MM.1S (cell line): ENCODE measurements around the gene CLC.

Source experiments
- DNase-seq: peaks from one replicate; pipeline ENCODE4 v3.0.0-alpha.2; 2015
- H2AFZ ChIP-seq: fragments of 300-600 bp; sonication (generic); 2 replicates; pipeline ENCODE4 v1.6.0; 2016; ENCODE audit warnings: antibody characterized with exemption, low read length
- H3F3A ChIP-seq: fragments of 300-600 bp; sonication (generic); 2 replicates; pipeline ENCODE4 v1.6.1; 2016; ENCODE audit warnings: mild to moderate bottlenecking, antibody characterized with exemption, low read length, moderate library complexity, mixed read lengths; ENCODE audit not compliant: insufficient read depth
- H3K27ac ChIP-seq: fragments of 300-600 bp; sonication (generic); 2 replicates; pipeline ENCODE4 v1.5.1; 2016; ENCODE audit warnings: mild to moderate bottlenecking, low read length
- H3K27me3 ChIP-seq: fragments of 300-600 bp; sonication (generic); replicated peaks from 2 replicates; pipeline ENCODE4 v1.6.0; 2016; ENCODE audit warnings: low read length; ENCODE audit not compliant: insufficient read depth
- H3K36me3 ChIP-seq: fragments of 300-600 bp; sonication (generic); replicated peaks from 2 replicates; pipeline ENCODE4 v1.6.1; 2016; ENCODE audit warnings: mild to moderate bottlenecking, low read length, mixed read lengths; ENCODE audit not compliant: insufficient read depth
- H3K4me1 ChIP-seq: fragments of 300-600 bp; sonication (generic); 2 replicates; pipeline ENCODE4 v1.6.1; 2016; ENCODE audit warnings: low read length, mixed read lengths
- H3K4me2 ChIP-seq: fragments of 300-600 bp; sonication (generic); 2 replicates; pipeline ENCODE4 v1.6.0; 2016; ENCODE audit warnings: low read depth, low read length
- H3K4me3 ChIP-seq: fragments of 300-600 bp; sonication (generic); 2 replicates; pipeline ENCODE4 v1.5.1; 2016; ENCODE audit warnings: low read length, mixed read lengths
- H3K79me2 ChIP-seq: fragments of 300-600 bp; sonication (generic); 2 replicates; pipeline ENCODE4 v1.6.1; 2016; ENCODE audit warnings: mixed run types, low read length, mixed read lengths
- H3K9ac ChIP-seq: fragments of 300-600 bp; sonication (generic); 2 replicates; pipeline ENCODE4 v1.6.1; 2016; ENCODE audit warnings: low read length, mixed read lengths
- H3K9me2 ChIP-seq: fragments of 300-600 bp; sonication (generic); replicated peaks from 2 replicates; pipeline ENCODE4 v1.6.1; 2016; ENCODE audit warnings: mild to moderate bottlenecking, low read length, mixed read lengths; ENCODE audit not compliant: insufficient read depth
- H3K9me3 ChIP-seq: fragments of 300-600 bp; sonication (generic); replicated peaks from 2 replicates; pipeline ENCODE4 v1.6.1; 2016; ENCODE audit warnings: mild to moderate bottlenecking, low read length, mixed read lengths; ENCODE audit not compliant: insufficient read depth
- H4K20me1 ChIP-seq: fragments of 300-600 bp; sonication (generic); 2 replicates; pipeline ENCODE4 v1.6.1; 2016; ENCODE audit warnings: mild to moderate bottlenecking, low read length, moderate library complexity, mixed read lengths; ENCODE audit not compliant: insufficient read depth
- EZH2 ChIP-seq: fragments of 300-600 bp; sonication (generic); optimal IDR thresholded peaks from 2 replicates; pipeline ENCODE3; 2017; ENCODE audit warnings: low read depth, mild to moderate bottlenecking, antibody characterized with exemption, low read length, mixed read lengths
- EZH2phosphoT487 ChIP-seq: fragments of 300-600 bp; sonication (generic); IDR thresholded peaks from 2 replicates; pipeline ENCODE4 v1.6.1; 2018; ENCODE audit warnings: antibody characterized with exemption, low read length
- TF ChIP-seq, protein P1 (sequence below): fragments of 300-600 bp; sonication (generic); IDR thresholded peaks from 2 replicates; pipeline ENCODE4 v1.5.1; 2016; ENCODE audit warnings: antibody characterized with exemption, low read length, mixed read lengths

The CLC gene

DNA sequence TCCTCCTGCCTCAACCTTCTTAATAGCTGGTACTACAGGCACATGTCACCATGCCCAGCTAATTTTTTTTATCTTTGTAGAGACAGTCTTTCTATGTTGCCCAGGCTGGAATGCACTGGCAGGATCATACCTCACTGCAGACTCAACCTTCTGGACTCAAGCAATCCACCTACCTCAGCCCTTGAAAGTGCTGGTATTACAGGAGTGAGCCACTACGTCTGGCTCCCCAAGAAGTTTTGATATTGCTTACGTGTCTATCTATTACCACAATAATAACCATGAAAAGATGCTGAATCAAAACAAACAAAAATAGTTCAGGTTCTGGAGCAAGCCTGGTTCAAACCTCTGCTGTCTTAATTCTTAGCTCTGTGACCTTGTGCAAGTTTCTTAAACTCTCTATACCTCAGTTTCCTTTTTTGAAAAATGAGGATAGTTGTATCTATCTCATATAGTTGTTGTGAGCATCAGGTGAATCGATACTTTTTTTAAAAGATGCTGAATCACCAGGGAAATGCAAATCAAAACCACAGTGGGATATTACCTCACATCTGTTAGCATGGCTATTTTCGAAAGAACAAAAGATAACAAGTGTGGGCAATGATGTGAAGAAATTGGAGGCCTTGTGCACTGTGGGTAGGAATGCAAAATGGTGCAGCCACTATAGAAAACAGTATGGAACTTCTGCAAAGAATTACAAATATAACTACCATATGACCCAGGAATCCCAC, 21.8 kb upstream of the CLC start:
- Histone ChIP-seq H3F3A (peaks cover 13% of the 10 kb centered on the region), H3K4me2 (peak overlapping the region; percentile 47), H3K9me3 (no peaks in the 10 kb centered on the region), H3K27me3 (no peaks in the 10 kb centered on the region), H3K27ac (peak overlapping the region; percentile 82), H3K9me2 (no peaks in the 10 kb centered on the region), H3K4me1 (peaks cover 35% of the 10 kb centered on the region), H4K20me1 (no peaks in the 10 kb centered on the region), H2AFZ (peak overlapping the region; percentile 24; the same call in 1 of the 2 replicates), H3K9ac (peak overlapping the region; percentile 51), H3K4me3 (peak overlapping the region; percentile 6; the same call in 1 of the 2 replicates), H3K36me3 (no peaks in the 10 kb centered on the region), H3K79me2 (no peaks in the 10 kb centered on the region)
- peak; percentile 89 for DNase-seq
- TF ChIP-seq EZH2phosphoT487 (no peak), EZH2 (no peak)
- TF ChIP-seq, protein P1, sequence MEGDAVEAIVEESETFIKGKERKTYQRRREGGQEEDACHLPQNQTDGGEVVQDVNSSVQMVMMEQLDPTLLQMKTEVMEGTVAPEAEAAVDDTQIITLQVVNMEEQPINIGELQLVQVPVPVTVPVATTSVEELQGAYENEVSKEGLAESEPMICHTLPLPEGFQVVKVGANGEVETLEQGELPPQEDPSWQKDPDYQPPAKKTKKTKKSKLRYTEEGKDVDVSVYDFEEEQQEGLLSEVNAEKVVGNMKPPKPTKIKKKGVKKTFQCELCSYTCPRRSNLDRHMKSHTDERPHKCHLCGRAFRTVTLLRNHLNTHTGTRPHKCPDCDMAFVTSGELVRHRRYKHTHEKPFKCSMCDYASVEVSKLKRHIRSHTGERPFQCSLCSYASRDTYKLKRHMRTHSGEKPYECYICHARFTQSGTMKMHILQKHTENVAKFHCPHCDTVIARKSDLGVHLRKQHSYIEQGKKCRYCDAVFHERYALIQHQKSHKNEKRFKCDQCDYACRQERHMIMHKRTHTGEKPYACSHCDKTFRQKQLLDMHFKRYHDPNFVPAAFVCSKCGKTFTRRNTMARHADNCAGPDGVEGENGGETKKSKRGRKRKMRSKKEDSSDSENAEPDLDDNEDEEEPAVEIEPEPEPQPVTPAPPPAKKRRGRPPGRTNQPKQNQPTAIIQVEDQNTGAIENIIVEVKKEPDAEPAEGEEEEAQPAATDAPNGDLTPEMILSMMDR = no peak

DNA sequence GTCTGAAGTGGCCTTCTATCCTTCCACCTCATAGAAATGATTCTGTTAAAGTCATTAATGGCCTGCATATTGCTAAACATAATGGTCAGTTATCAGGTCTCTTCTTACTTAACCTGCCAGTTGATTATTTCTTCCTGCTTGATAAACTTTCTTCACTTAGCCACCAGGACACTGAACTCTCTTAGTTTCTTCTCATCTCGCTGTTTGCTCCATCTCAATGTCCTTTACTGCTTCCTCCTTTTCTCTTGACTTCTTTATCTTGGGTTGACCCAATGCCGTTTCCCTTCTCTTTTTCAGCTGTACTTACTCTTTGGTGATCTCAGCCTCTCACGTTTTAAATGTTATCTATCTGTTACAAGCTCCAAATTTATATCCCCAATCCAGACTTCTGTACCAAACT, 17.1 kb upstream of the CLC start:
- DNase-seq = no peak
- Histone ChIP-seq H3K79me2 (no peaks in the 10 kb centered on the region), H3F3A (peaks cover 8% of the 10 kb centered on the region), H3K4me2 (no peak overlapping the region), H3K9me2 (no peaks in the 10 kb centered on the region), H2AFZ (no peak overlapping the region), H3K9me3 (no peaks in the 10 kb centered on the region), H3K4me3 (no peak overlapping the region), H4K20me1 (no peaks in the 10 kb centered on the region), H3K4me1 (peaks cover 24% of the 10 kb centered on the region), H3K9ac (no peak overlapping the region), H3K36me3 (no peaks in the 10 kb centered on the region), H3K27me3 (no peaks in the 10 kb centered on the region), H3K27ac (no peak overlapping the region)
- no peak for TF ChIP-seq EZH2
- TF ChIP-seq, protein P1 = no peak
- TF ChIP-seq EZH2phosphoT487 = no peak

DNA sequence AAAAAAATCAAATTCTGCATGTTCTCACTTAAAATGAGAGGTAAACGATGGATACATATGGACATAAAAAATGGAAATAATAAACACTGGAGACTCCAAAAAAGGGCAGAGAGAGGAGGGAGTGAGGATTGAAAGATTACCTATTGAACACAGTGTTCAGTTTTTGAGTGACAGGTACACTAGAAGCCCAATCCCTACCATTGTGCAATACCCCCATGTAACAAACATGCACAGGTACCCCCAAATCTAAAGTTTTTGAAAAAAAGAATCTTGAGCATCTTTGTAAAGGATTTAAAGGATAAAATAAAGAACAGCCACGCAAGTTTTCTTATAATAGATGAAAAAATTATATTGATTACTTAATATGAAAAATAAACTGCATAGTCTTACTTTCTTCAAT, 16.7 kb upstream of the CLC start:
- DNase-seq = no peak
- Histone ChIP-seq H4K20me1 (no peaks in the 10 kb centered on the region), H3K36me3 (no peaks in the 10 kb centered on the region), H3K27ac (no peak overlapping the region), H3K4me2 (no peak overlapping the region), H3K4me3 (no peak overlapping the region), H2AFZ (no peak overlapping the region), H3F3A (peaks cover 4% of the 10 kb centered on the region; the same call in 1 of the 2 replicates), H3K9me3 (no peaks in the 10 kb centered on the region), H3K27me3 (no peaks in the 10 kb centered on the region), H3K79me2 (no peaks in the 10 kb centered on the region), H3K9ac (no peak overlapping the region), H3K4me1 (peaks cover 21% of the 10 kb centered on the region), H3K9me2 (no peaks in the 10 kb centered on the region)
- TF ChIP-seq EZH2phosphoT487 = no peak
- TF ChIP-seq, protein P1 = no peak
- no peak for TF ChIP-seq EZH2
